NCI-H446 treated with DMSO at 0.1 percent for 48 hours (cell line): ENCODE data around the gene MEIS3.
A peak's percentile ranks its signal among the peaks of the same experiment; 100 is the strongest.
"Not testable (repeated sequence)": the region's sequence is repeated elsewhere in the genome, so short reads cannot be mapped to it uniquely, and the experiment has no call there.

Experiments used
- DNase-seq: peaks from one replicate; lab custom pipeline; 2025; lab: John Stamatoyannopoulos, UW

MEIS3 gene

GRCh38 chr19:47416643-47416985, 2.7 kb downstream of the MEIS3 start:
- DNase-seq, result no peak

GRCh38 chr19:47415953-47416642, 3.2 kb downstream of the MEIS3 start:
- DNase-seq, result no peak

GRCh38 chr19:47414469-47414868, 4.9 kb downstream of the MEIS3 start:
- DNase-seq, result no peak

GRCh38 chr19:47413941-47414340, 5.4 kb downstream of the MEIS3 start:
- no peak for DNase-seq

- DNase-seq, result not testable (repeated sequence)
Observed at GRCh38 chr19:47411696-47412095, 7.6 kb downstream of the MEIS3 start.

GRCh38 chr19:47411101-47411500, 8.2 kb downstream of the MEIS3 start:
- DNase-seq, result no peak

GRCh38 chr19:47408156-47408938, 11.0 kb downstream of the MEIS3 start:
- DNase-seq, result no peak

- DNase-seq, result no peak
Observed at GRCh38 chr19:47407417-47407774, 11.9 kb downstream of the MEIS3 start.

GRCh38 chr19:47406711-47407416, 12.5 kb downstream of the MEIS3 start:
- no peak for DNase-seq

GRCh38 chr19:47405854-47406417, 13.4 kb downstream of the MEIS3 start:
- no peak for DNase-seq

GRCh38 chr19:47405197-47405550, 14.2 kb downstream of the MEIS3 start:
- DNase-seq, result no peak

- no peak for DNase-seq
Observed at GRCh38 chr19:47404334-47405196, 14.8 kb downstream of the MEIS3 start.

- no peak for DNase-seq
Observed at GRCh38 chr19:47402504-47402903, 16.8 kb downstream of the MEIS3 start.

- DNase-seq, result no peak
Observed at GRCh38 chr19:47398707-47399597, 20.4 kb downstream of the MEIS3 start.

GRCh38 chr19:47391510-47392223, 27.7 kb downstream of the MEIS3 start:
- peak; percentile 30 for DNase-seq

- DNase-seq, result peak; percentile 61
Observed at GRCh38 chr19:47390533-47391488, 28.5 kb downstream of the MEIS3 start.

GRCh38 chr19:47389150-47389556, 30.2 kb downstream of the MEIS3 start:
- no peak for DNase-seq

GRCh38 chr19:47388721-47389120, 30.6 kb downstream of the MEIS3 start:
- DNase-seq, result not testable (repeated sequence)

- DNase-seq, result not testable (repeated sequence)
Observed at GRCh38 chr19:47387623-47388022, 31.7 kb downstream of the MEIS3 start.
